Pons (tissue), 1 donor: Measurements from ENCODE around the gene DUS4L.

Experiments
- DNase-seq: peaks from one replicate; pipeline ENCODE4 v3.0.0-alpha.2; 2016; ENCODE audit warnings: low spot score

The DUS4L gene

DNA sequence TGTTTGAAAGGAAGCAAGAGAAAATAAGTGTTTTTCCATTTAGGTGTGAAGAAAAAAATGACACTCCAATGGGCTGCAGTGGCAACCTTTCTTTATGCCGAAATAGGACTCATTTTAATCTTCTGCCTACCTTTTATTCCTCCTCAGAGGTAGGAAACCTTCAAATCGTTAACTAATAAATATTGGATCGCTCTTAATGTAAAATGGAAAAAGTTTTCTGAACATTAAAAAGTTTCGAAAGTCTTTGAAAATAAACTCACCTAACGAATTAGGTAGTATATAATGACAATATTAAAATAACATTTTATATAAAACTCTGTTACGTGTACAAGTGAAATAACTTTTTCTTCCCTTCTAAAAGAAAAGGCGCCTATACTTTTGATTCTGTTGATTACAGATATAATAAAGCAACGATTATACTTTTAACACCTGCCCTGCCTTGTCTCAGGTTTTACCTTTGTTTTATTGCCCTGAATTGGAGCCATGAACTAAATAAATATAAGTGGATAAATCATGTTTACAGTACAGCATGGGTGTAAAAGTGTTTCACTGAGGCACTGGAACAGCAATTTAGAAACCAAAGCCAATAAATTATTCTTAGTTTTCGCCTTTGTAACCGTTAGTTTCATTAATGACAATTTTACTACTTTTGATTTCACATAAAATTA is 17.1 kb downstream of the DUS4L start:
- DNase-seq = no peak

DNA sequence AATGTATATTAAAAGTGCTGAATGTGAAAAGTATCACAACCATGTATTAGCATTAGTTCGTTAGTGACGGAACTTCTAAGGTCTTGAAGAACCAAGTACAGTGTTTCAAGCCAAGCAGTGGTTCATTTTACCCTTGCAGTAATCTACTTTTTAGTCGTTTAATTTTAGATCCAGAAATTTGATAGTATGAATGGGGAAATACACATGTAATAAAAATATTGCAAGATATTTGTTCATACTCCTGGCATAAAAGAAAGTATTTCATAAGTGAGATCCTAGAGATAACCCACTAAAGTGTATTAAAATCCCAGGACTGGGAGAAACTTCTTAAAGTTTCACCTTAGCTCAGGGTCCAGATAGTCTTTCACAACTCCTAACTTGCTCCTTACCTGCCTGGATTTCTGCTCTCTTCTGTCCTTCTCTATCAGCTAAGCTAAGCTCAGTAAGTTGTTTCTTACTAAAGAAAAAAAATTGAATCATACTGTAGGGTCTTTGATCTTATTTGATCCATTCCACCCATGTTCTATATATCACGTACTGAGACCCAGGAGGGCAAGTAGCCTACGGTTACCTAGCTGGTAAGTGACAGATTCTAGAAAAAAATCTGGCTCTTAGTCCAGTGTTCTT is 17.7 kb downstream of the DUS4L start:
- DNase-seq = no peak

DNA sequence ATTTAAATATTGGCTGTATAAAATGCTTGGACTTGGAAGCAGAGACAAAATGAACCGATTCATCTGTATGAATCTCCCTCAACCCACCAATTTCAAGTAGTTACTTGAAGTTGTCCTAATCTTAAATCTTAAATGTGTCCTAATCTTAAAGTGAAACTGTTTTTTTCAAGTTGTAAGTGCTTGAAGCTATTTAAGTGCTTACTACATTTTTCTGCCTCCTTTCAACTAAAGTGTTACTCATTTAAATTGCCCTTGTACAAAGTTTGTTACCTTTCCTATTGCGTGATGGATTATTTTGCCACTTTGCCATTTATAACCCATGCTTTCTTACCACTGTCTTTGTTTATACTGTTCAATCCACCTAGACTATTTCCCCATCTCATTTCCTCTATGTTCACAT is 19.1 kb downstream of the DUS4L start:
- DNase-seq = no peak

DNA sequence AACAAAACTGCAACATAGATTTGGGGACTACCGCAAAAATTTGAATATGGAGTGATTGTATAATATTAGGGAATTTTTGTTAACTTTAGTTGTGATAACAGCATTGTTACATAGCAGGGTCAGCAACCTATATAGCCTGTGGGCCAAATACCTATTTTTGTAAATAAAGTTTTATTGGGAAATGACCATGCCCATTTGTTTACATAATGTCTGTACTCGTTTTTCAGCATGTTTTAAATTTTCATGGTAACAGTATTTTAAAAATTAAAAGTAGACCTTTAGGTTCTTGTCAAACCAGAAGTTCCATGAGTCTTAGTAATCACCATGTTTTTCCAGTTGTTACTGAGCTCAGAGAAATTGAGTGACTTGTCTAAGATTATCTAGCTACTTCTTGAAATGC is 20.9 kb downstream of the DUS4L start:
- no peak for DNase-seq

DNA sequence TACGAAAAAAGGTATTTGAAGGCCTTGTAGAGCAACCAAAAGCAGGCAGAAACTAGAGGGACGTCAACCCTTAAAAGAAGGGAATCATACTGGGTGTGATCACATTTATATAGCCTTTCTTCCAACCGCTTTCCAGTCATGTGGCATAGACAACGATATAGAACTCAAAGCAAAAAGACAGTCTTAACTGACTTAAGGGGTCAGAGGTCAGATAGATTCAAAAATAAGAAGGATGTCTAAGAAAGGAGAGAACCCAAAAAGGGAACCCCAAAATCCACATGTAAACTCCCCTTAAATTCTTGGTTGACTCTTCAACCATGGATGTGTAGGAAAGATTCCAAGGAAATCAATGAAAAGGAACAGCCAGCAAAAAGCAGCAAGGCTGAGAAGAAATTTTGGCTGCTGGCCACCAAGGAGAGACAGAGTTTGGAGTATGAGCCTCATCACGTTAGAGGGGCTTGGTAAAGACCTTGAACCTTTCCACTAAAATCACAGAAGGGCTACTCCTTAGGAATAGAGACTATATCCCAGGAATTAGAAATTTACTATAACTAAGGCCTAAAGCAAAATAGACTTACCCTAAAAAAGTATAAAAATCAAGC is 24.9 kb downstream of the DUS4L start:
- no peak for DNase-seq

DNA sequence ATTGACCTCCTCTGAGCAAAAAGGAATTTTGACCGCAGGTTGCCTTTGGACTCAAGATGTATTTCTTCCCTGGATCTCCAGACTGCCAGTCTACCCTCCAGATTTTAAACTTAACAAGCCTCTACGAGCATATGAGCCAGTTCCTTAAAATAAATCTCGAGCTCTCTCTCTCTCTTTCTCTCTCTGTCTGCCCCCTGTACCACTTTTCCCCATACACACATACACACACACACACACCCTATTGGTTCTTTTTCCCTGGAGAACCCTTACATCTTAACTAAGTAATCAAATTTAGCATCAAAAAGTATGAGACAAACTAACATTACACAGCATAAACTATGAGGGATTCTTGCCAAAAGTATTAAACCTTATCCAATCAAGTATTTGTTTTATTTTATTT is 27.6 kb downstream of the DUS4L start:
- no peak for DNase-seq

DNA sequence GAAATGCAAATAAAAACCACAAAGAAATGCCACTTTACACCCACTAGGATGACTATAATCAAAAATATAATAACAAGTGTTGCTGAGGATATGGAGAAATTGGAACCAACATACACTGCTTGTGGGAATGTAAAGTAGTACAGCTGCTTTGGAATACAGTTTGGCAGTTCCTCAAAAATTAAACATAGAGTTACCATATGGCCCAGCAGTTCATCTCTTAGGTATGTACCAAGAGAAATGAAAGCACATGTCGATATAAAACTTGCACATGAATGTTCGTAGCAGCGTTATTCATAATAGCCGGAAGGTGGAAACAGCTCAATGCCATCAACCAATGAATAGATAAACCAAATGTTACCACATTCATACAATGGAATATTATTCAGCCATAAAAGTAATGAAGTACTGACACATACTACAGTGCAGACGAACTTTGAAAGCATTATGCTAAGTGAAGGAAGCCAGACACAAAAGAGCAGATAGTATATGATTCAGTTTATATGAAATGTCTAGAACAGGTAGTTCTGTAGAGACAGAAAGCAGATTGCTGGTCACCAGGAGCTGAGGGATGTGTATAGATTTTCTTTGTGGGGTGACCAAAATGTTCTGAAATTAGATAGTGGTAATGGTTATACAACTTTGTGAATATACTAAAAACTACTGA is 28.7 kb downstream of the DUS4L start:
- no peak for DNase-seq

DNA sequence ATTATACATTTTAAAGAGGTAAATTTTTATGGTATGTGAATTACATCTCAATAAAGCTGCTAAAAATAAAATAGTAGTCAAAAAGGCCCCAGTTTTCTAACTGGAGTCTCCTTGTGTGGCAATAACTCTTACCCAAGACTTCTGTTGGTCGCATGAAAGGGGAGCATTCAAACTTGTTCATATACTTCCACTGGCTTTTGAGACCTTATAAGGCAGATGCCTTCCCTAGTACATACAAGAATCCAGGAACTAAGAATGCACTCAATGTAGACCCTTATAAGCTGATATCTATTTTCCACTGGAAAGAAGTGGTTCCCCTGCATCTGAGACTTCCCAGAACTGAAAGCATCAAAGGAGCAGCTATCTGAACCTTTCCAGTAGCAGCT is 29.2 kb downstream of the DUS4L start:
- DNase-seq = no peak

DNA sequence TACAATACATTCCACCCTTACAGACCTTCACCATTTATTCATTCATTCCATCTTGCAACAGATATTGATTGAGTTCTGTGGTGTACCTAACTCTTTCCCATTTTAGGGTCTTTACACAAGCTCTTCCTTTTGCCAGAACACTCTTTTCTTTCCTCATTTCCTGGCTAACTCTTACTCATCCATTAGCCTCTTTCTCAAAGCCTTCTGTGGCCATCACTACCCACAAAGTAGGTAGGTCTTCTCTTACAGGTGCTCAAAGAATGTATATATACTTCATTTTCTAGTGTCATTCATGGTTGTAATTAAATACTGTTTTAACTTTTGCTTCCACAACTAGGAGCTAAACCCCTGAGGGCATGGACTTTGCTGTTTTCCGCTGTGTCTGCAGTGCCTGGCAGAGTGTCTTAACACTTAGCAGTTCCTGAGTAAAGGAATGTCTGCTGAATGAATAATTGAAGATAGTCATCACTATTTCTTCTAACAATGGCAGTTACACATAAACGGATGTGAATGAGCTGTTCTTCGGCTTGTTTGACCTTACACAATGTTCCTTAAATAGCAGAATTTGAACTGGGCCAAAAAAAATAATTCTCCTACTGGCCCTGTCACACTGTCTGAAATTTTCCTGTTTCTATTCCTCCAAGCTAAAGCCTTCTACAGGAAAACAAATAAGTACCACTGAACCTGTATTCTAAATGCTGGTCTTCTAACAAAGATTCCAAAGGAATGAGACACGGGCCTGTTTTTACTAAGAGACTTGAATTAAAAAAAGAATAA is 31.4 kb downstream of the DUS4L start:
- peak; percentile 47 for DNase-seq

DNA sequence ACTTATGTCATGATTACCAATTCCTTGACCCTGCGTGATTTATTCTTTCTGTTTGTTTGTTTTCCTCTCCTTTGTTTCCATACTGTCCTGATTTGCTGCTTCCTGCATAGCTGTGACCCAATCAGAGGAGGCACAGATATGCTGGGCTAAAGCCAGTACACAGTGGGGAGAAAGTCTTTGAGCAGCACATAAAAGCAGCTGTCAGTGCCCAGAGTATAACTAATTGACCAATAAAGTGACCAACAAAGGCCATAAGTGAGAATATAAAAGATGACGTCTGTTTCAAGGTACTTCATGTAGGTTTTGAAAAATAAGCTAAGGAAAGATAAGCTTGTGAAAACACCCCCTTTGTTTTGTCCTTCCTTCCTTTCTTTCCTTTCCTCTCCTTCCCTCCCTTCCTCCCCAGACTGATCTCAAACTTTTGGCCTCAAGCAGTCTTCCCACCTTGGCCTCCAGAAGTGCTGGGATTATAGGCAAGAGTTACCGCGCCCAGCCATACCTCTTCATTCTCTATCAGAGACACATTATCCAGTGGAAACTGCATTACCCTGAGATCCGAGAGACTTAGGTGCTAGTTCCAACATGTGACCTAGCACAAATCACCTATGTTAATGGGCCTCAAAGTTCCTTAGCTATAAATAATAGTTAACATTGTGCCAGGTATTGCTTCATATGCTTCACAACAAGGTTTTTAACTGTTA is 33.3 kb downstream of the DUS4L start:
- DNase-seq = no peak

DNA sequence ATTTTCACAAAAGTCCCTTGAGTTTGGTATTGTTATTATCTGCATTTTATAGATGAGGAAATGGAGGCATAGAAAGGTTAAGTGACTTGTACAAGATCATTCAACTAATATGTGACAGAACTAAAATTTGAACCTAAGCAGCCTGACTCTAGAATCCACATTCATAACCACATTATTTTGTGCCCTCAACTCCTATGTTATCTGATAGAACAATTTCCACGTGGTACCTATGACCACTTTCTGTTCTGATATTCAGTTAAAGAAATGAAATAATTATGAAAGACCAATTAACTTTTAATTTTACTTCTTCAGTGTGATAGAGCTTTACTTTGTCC is 33.8 kb downstream of the DUS4L start:
- DNase-seq = no peak

DNA sequence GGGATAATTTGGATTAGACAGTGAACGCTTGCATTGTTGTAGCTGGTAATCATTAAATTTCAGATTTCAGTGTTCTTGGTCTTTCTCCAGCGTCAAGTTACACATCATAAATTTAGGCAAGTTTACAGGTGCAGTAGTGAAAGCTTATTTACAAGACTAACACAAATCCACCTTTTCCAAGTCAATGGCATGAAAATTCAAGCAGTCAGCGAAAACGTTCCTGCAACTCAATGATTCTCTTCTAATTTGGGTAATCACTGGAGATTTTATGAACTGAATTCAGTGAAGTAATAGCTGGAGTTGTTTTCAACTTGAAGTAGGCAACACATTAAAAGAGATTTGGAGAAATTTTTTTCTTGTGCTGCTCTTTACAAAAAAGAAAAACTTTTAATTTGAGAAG is 34.2 kb downstream of the DUS4L start:
- DNase-seq = no peak

DNA sequence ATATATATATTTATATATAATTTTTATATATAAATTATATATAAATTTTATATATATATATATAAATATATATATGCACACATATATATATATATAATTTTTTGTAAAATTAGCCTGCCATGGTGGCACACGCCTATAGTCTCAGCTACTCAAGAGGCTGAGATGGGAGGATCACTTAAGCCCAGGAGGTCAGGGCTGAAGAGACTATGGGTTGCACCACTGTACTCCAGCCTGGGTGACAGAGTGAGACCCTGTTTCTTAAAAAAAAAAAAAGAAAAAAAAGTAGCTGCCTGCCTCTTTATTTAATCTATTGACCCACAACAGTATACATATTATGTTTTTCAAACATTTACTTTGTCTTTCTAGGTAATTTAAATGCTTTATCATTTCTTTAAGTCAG is 35.5 kb downstream of the DUS4L start:
- no peak for DNase-seq

DNA sequence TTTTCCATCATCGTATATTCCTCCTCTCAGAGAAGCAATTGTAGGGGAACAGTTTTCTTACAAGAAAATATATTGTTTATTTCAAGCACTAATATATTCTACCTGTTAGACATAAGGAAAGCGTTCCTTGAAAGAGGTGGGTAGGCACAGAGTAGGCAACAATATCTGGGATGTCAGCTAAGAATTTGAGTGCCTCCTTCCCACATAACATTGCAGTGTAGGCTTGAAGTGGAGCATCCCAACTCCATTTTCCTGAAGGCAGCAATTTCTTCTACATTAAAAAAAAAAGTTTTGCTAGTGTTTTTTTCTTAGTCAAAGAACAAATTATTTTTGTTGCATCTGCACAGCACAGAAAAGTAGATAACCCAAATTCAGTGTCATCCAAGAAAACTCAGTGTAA is 37.0 kb downstream of the DUS4L start:
- no peak for DNase-seq

DNA sequence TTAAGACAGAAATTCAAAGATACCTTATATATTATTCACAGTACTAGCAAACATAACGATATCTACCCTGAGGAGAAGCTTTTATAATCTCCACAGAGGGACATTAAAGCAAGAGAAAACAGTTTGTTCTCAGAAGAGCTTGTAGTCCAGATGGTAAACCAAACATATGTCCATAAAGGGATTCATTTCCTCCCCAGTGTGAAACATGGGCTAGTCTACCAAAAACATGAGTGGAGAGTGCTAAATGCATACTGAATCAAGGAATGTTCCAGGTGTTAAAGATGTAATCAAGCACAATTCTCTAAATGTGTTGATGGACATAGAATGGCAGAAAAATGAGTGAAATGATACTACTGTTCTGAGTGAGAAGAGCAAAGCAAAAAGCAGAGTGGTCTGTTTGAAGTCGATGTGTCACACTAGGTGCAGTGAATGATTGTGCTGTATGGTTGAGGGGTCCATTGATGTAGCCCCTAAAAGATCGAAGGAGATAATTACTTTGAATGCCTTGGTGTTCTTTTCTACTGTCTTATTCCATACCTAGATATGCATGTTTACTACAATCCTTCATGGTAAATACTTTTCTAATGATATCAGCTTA is 41.5 kb downstream of the DUS4L start:
- no peak for DNase-seq

DNA sequence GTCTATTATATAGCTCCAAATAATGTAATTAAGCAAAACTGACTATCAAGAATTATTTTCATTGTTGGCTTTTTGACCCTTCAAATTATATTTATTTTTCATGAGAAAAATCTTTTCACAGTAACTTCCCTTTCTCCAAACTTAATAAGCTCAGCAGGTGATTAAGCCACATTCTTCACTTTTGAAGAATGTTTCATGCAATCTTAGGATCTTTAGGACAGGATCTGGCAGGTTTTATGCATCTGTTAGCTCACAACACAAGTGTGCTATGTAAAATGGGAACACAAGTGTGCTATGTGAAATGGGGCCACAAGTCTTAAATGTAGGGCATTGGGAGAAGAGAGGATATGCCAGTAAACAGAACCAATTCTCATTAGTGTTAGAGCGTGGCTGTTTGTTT is 42.5 kb downstream of the DUS4L start:
- no peak for DNase-seq

DNA sequence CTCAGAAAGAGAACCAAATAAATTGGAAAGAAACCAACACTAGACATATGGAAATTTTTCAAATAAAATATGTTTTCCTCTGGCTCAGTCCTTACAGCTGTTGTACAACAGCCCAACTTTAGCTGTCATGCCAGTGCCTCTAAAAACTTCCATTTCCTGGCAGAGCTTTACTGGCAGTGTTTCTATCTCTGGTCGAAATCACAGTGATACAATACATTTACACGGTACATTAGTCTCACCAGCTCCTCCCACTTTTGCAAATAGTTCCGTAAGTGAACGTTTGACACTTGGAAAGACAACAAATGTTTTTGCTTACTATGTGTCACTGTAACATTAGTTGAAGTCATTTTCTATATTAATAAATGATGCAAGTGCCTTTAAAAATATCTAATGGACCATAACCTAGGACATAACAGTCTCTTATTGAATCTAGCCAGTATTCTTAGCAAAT is 46.1 kb downstream of the DUS4L start:
- DNase-seq = no peak

DNA sequence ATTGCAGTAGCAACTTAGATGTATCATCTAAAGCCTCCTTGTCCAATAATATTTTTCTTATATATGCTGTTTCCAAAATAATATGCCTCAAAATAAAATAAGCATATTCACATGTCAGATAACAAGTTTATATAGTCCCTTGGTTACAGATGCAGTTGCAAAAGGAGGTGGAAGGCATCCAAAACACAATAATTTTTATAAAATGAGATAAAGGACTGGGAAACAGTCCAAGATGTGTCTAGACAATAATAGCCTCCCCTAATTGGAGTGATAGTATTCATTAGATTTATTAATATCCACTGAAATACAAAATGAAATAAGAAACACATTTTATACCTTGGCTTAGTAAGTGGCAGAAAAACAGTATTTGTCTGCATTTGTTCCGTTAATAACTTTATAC is 46.6 kb downstream of the DUS4L start:
- DNase-seq = no peak

DNA sequence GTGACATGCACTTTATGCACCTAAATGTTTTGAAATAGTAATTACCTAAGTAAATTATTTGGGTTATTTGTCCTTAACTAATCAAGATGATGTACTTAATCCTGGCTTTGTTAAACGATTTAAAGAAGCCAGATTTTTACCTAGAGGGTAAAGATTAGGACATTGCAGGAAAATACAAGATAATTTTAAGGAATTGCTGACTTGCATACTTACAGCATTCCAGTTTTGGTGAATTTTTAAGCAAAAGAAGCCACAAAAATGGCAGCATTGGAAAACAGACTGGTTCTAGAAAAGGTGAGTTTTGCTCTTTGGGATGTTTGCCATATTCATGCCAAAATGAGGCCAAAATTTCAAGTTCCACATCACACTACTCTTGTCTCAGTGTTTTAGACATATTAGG is 49.7 kb downstream of the DUS4L start:
- DNase-seq = no peak

DNA sequence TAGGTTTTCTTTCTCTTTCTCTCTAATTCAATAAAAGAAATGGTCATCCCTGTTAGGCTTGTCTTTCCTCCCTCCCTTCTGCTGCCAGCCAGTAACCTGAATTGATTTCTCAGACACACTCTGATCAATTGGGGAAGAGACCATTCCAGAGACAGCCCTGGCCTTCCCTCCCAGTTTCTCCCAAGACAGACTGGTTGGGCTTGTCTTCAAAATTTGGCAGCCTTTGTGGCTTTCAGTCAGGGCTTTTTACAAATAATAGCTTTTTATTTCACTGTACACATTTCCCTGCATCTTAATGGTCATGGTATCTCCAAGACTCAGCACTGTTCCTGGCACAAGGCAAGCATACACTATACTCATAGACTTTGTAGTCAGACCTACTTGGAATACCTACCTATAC is 50.2 kb downstream of the DUS4L start:
- DNase-seq = no peak

DNA sequence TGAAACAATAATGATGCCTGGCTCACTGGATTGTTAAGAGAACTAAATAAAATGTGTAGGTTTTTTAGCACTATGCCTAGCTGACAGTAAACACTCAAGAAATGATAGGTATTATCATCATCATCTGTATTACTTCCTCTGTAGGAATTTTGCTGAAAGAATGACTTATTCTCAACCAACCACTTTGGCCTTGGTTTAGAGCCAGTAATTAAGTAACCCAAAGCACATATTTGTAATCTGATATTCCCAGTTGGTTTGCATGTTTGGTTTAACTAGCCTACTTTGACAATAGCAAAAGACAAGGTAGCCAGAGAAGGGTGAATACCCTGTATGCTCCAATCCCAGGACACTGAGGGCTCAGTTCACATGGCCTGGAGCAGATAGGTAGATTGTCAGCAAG is 50.7 kb downstream of the DUS4L start:
- no peak for DNase-seq
